GM12801 (cell line): ENCODE data around the gene ZCWPW1.

Source experiments
- TF ChIP-seq, protein P1 (sequence below): IDR thresholded peaks from one replicate; pipeline ENCODE4 v1.5.1; 2011; ENCODE audit warnings: control low read depth; ENCODE audit not compliant: insufficient read length; ENCODE audit errors: extremely low read depth

ZCWPW1 gene

DNA sequence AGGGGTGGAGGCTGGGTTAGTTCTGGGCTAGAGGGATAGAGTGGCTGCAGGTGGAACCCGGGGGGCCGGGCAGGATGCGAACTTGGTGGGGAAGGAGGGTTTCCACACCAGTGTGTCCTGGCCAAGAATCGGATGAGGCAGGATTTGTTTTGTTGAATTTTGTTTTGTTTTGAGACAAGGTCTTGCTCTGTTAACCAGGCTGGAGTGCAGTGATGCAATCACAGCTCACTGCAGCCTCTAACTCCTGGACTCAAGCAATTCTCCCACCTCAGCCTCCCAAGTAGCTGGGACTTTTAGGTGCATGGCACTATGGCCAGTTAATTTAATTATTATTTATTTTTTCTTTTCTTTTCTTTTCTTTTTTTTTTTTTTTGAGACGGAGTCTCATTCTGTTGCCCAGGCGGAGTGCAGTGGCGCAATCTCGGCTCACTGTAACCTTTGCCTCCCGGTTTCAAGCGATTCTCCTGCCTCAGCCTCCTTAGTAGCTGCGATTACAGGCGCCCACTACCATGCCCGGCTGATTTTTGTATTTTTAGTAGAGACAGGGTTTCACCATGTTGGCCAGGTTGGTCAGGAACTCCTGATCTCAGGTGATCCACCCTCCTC, 20.8 kb upstream of the ZCWPW1 start:
- TF ChIP-seq, protein P1, sequence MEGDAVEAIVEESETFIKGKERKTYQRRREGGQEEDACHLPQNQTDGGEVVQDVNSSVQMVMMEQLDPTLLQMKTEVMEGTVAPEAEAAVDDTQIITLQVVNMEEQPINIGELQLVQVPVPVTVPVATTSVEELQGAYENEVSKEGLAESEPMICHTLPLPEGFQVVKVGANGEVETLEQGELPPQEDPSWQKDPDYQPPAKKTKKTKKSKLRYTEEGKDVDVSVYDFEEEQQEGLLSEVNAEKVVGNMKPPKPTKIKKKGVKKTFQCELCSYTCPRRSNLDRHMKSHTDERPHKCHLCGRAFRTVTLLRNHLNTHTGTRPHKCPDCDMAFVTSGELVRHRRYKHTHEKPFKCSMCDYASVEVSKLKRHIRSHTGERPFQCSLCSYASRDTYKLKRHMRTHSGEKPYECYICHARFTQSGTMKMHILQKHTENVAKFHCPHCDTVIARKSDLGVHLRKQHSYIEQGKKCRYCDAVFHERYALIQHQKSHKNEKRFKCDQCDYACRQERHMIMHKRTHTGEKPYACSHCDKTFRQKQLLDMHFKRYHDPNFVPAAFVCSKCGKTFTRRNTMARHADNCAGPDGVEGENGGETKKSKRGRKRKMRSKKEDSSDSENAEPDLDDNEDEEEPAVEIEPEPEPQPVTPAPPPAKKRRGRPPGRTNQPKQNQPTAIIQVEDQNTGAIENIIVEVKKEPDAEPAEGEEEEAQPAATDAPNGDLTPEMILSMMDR, result no peak

DNA sequence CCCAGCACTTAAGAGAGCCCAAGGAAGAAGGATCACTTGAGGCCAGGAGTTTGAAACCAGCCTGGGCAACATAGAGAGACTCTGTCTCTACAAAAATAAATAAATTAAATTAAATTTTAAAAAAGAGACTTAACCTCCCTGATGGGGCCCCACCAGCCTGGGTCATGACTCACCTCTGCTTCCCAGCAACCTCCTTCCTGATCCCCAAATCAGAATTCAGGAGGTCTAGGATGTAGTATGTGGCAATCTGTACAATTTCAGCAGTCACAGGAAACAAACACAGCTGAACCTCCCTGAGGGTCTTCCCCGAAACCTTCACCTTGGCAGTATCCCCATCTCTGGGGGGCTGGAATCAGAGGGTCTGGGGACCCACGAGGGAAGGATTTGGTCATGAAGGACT, 17.5 kb upstream of the ZCWPW1 start:
- TF ChIP-seq, protein P1, result no peak

DNA sequence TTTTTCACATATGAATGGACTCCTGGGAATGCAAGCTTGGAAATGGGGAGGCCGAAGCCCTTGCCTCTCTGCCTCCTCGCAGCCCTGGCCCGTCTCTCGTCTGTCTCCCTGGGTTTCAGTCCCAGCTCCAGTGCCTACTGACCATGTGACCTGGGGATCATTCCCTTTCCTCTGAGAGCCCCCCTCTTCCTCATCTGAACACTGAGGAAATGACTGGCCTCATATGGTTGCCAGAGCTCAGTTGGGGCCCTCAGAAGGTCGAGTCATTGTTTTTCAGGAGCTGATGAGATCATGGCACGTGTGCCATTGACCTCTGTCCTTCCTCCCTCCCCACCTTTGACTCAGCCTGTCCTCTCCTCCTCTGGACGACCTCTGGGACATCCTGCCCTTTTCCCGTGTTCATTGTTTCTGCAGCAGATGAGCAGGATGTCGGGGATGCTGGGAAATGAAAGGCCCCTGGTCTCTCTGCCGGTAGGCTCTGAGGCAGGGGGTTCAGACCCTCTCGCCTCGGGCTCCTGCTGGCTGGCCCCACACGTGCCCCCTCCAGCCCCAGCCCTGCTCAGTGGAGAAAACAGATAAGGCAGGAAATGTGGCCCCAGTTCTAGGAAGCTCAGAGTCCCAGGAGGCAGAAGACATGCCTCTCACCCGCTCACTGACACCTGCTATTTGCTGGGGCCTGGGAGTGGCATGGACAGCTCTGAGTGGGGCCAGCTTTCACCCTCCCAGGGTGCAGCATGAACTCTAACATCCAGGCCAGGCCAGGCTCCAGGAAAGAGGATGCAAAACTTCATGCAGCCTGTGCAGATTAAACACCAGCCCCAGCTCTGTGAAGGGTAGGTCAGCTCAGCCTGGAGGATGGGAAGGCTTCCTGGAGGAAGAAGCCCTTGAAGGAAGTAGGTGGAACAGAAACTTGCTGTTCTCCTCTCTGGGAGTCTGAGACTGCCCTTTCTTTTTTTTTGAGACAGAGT, 16.1 kb upstream of the ZCWPW1 start:
- TF ChIP-seq, protein P1, result no peak

- TF ChIP-seq, protein P1, result no peak
Observed at GRCh38 chr7:100443096-100443840, 14.8 kb upstream of the ZCWPW1 start.

GRCh38 chr7:100441641-100442535, 13.4 kb upstream of the ZCWPW1 start:
- TF ChIP-seq, protein P1, result no peak

GRCh38 chr7:100438172-100438571, 9.7 kb upstream of the ZCWPW1 start:
- TF ChIP-seq, protein P1, result no peak
